Fibroblast of pulmonary artery (primary cell): Measurements from ENCODE around the gene WWOX.

ENCODE experiments used
- DNase-seq: peaks from one replicate; pipeline ENCODE4 v3.0.0-alpha.2; 2010; ENCODE audit warnings: low read depth
- H3K4me3 ChIP-seq: replicated peaks from 2 replicates; pipeline ENCODE4 v1.5.1; 2011; ENCODE audit warnings: low read depth, mild to moderate bottlenecking, control low read depth, low read length, moderate library complexity
- TF ChIP-seq, protein P1 (sequence below): IDR thresholded peaks from 2 replicates; pipeline ENCODE4 v1.5.1; 2011; ENCODE audit warnings: mild to moderate bottlenecking, control low read depth, low read length, inconsistent platforms; ENCODE audit errors: missing control alignments

WWOX gene

DNA sequence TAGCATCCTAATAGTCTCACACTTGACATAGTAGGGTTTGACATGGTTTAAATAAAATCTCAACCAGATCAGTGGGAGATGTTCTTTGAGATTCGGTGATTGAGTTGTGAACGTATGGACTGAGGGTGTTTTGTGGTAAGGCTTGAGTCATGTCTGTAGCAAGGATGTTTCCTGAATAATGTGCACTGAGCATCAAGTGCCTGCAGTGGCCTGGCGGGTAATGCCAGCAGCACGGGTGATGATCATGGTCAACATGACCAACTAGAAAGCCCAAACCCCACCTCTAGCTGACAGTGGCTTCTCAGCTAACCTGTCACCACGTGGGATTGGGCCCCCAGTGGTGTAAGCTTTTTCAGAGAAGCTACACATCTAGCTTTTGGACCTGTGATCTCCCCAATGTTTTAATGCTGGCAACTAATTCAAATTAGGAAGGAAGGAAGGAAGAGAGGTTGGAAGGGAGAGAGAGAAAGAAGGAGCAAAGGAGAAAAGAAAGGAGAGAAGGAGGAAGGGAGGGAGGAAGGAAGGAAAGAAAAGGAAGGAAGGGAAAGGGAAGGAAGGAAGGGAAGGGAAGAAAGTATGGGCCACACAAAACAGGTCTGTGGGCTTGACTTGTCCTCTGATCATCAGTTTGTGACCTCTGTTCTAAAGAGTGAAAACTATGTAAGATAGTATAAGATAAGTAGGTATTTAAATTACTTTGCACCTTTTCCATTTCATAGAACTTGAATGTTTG lies 55.4 kb downstream of the WWOX start:
- TF ChIP-seq, protein P1, sequence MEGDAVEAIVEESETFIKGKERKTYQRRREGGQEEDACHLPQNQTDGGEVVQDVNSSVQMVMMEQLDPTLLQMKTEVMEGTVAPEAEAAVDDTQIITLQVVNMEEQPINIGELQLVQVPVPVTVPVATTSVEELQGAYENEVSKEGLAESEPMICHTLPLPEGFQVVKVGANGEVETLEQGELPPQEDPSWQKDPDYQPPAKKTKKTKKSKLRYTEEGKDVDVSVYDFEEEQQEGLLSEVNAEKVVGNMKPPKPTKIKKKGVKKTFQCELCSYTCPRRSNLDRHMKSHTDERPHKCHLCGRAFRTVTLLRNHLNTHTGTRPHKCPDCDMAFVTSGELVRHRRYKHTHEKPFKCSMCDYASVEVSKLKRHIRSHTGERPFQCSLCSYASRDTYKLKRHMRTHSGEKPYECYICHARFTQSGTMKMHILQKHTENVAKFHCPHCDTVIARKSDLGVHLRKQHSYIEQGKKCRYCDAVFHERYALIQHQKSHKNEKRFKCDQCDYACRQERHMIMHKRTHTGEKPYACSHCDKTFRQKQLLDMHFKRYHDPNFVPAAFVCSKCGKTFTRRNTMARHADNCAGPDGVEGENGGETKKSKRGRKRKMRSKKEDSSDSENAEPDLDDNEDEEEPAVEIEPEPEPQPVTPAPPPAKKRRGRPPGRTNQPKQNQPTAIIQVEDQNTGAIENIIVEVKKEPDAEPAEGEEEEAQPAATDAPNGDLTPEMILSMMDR: no peak
- DNase-seq: no peak
- H3K4me3 ChIP-seq: no peak overlapping the region

DNA sequence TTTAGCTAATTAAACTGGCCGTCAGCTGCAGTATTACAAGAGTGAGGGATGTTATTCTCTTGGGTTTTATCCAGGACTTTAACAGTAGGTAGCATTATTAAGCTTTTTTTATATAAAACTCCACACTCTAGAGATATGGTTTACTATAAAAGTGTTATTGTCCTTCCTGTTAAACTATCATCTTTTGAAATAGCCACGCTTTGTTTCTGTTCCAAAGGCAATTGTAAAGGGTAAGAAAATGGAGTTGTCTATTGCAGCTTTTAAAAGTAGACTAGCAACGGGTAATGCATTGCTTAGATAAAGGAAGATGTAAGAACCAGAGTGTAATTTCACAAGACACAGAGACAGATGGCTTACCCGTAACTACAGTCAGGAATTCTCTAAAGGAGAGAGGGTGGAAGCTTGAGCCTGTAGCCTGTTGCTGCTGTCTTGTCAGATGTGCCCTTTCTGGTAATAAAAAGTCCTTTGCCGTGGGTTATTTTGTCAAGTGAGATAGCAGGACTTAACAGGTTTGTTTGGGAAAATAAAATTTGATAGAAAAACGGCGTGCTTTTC lies 56.4 kb downstream of the WWOX start:
- TF ChIP-seq, protein P1: no peak
- H3K4me3 ChIP-seq: no peak overlapping the region
- no peak for DNase-seq

DNA sequence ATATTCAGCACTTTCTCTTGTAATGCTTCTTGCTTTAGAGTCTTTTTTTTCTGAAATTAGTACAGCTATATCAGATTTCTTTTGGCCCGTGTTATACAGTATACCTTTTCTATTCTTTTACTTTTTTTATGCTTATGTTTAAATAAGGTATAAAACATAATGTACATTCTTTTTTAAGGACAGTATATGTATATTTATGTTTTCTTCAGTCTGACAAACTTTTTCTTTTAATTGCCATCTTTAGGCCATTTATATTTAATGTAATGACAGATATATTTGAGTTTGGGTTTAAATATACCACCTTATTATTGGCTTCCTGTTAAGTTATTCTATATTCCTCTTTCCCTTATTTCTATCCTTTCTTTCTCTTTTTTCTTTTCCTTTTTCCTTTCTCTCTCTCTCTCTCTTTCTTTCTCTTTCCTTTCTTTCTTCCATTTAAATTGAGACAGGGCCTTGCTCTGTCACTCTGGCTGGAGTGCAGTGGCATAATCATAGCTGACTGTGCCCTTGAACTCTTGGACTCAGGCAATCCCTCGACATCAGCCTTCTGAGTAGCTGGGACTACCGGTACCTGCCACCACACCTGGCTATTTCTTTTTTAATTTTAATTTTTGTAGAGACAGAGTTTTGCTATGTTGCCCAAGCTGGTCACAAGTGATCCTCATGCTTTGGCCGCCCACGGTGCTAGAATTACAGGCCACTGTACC lies 61.7 kb downstream of the WWOX start:
- no peak overlapping the region for H3K4me3 ChIP-seq
- TF ChIP-seq, protein P1: no peak
- no peak for DNase-seq

DNA sequence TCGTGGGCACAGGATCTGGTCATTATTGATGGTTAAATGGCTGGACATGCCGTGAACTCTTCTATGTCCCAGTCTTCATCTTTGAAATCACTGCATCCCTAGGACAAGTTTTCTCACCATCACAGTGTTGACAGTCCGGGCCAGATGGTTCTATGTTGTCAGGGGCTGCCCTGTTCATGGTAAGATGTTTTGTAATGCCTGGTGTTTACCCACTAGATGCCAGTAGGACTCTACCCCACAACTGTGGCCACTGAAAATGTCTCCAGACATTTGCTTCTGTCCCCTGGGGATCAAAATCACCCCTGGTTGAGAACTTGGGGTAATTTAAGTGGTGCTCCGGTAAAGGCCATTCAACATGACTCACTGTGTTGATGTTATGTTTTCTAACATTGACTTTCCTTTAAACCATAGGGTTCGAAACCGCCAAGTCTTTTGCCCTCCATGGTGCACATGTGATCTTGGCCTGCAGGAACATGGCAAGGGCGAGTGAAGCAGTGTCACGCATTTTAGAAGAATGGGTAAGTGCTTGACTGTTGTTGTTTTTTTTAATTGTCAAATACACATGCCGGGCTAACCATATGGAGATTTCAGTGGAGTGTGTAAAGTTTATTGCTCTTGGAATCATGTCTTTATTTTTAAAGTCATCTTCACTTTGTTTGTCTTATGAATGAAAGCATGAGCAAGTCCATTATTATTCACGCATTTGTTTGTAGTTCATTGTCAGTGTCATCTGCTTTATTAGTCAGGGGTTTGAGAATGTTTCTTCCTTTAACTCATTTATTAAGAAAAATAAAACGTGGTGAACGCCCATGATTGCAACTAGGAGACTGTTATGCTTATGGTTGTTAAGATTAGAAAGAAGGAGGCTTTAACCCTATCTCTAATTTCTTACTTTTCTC lies 64.6 kb downstream of the WWOX start:
- H3K4me3 ChIP-seq: no peak overlapping the region
- TF ChIP-seq, protein P1: no peak
- DNase-seq: no peak

DNA sequence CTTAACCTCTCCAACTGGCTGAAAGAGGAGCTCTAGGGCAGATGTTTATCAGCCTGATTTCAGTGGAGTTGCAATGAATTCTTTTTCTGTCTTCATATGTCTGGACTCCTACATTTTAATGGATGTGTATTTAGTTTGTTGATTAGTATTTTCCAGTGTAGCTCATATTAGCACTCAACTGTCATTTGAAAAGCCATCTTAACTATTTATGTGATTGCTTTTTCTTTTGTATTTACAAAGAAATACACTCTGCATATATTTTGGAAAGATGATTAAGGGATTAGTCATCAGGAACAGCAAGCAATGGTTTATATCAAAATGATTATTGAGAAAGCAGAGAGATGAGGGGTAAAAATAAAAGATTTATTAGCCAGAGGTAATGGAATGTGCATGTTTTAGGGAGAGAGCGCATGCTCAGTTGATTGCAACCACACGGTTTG lies 71.1 kb downstream of the WWOX start:
- H3K4me3 ChIP-seq: no peak overlapping the region
- TF ChIP-seq, protein P1: no peak
- no peak for DNase-seq

DNA sequence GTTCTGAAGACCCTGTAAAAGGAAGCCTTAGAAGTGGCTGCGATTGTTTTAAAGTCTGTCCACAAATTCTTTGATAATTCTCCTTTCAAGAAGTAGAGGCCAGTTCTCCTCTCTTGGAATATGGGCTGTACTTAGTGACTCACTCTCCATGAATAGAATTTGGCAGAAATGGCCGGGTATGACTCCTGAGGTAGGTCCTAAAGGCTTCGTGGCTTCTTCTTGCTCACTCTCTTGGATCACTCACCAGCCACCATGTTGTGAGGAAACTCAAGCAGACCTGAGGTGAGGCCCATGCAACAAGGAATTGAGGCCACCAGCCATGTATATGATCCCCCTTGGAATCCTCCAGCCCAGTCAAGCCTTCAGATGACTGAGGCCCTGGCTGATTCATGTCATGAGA lies 75.8 kb downstream of the WWOX start:
- no peak overlapping the region for H3K4me3 ChIP-seq
- no peak for DNase-seq
- TF ChIP-seq, protein P1: no peak
